Kidney (tissue), 14 donors: ENCODE data around the gene REEP2. TPM values are rescaled to one million over a fixed set of nuclear protein-coding genes. Genes with fewer than 3 reads are reported as not detected.

Experiments used
- DNase-seq, 5 donors: peaks; one replicate each; pipeline ENCODE4 v3.0.0-alpha.2; 2013 to 2020
- FAIRE-seq: peaks from 2 replicates; lab custom pipeline; 2012; peaks lifted over from hg19 to GRCh38; lab: Jason Lieb, UNC
- H3K27ac ChIP-seq, 2 donors: one replicate each; pipeline ENCODE4 v1.7.0; 2013; ENCODE audit warnings: low read depth in 2 of 2, low read length in 2 of 2, inconsistent platforms in 1 of 2
- H3K27me3 ChIP-seq: one replicate; pipeline ENCODE4 v1.7.1; 2013; ENCODE audit warnings: low read length, inconsistent platforms; ENCODE audit not compliant: control insufficient read depth, insufficient read depth
- H3K36me3 ChIP-seq, 3 donors: one replicate each; pipeline versions ENCODE4 v1.7.0 to v1.7.1; 2013; ENCODE audit warnings: low read length in 3 of 3, control low read depth in 1 of 3, inconsistent platforms in 1 of 3; ENCODE audit not compliant: insufficient read depth in 3 of 3, control insufficient read depth in 2 of 3
- H3K4me1 ChIP-seq, 3 donors: one replicate each; pipeline versions ENCODE4 v1.7.0 to v1.7.1; 2013; ENCODE audit warnings: low read length in 3 of 3, inconsistent platforms in 1 of 3, low read depth in 1 of 3; ENCODE audit not compliant: control insufficient read depth in 2 of 3, insufficient read depth in 2 of 3
- H3K4me3 ChIP-seq, 3 donors: one replicate each; pipeline versions ENCODE4 v1.7.0 to v1.8.1; 2013; ENCODE audit warnings: low read length in 3 of 3, control low read depth in 1 of 3, inconsistent platforms in 1 of 3
- H3K9ac ChIP-seq, 3 donors: one replicate each; pipeline versions ENCODE4 v1.7.0 to v1.7.1; 2013; ENCODE audit warnings: low read length in 3 of 3, control low read depth in 1 of 3, inconsistent platforms in 1 of 3
- H3K9me3 ChIP-seq, 3 donors: one replicate each; pipeline versions ENCODE4 v1.7.0 to v1.7.1; 2013; ENCODE audit warnings: low read length in 3 of 3, control low read depth in 1 of 3, inconsistent platforms in 1 of 3; ENCODE audit not compliant: control insufficient read depth in 2 of 3, insufficient read depth in 1 of 3
- CTCF ChIP-seq: IDR thresholded peaks from 3 replicates; pipeline ENCODE4 v1.5.1; 2012; ENCODE audit warnings: mild to moderate bottlenecking, moderate library complexity, borderline replicate concordance; ENCODE audit not compliant: insufficient read depth; ENCODE audit errors: extremely low read depth
- intact Hi-C: fragments of 100-400 bp; cut with DNase I; formaldehyde crosslinking; loops from one replicate; pipeline ENCODE4 v1.11.1; 2022
- polyA plus RNA-seq: library from polyadenylated mRNA; stranded (reverse); fragments of 350-450 nt; fragmentation: Illumina TruSeq; extraction: RNeasy Lipid Tissue Mini Kit (QIAGEN cat#74804); gene quantifications from one replicate; pipeline ENCODE4 v1.2.3, GENCODE V29; 2014; ENCODE audit warnings: low read depth, low replicate concordance; ENCODE audit not compliant: insufficient read depth
- total RNA-seq: library from RNA; stranded (reverse); fragmentation: NEBNext Ultra II Directional; extraction: Animal tissue kit (Norgen Biotek cat#: 25700); gene quantifications from one replicate; pipeline ENCODE4 v1.2.1, GENCODE V29; 2021
- donor health status: control.
- donor health status: control.
- donor health status: control.
- donor health status: control.
- donor health status: control.
- donor health status: DM: yes; HTN: yes; CAD: no.
- donor health status: Normal renal cell carcinoma (clear cell type).

REEP2 gene
- total and polyA plus RNA-seq, 2 donors from 2014 or later = 1.9 to 8.8 TPM

GRCh38 chr5:138391859-138392386 lies 46.9 kb upstream of the REEP2 start:
- no peak overlapping the region for H3K9ac ChIP-seq

GRCh38 chr5:138402640-138403039 lies 36.2 kb upstream of the REEP2 start:
- no peak overlapping the region for H3K9ac ChIP-seq
- no peaks in the 10 kb centered on the region for H3K27me3 ChIP-seq
- TF ChIP-seq CTCF = no peak
- DNase-seq (no peak), FAIRE-seq (no peak)
- intact Hi-C loops = no loop called here
- no peaks in the 10 kb centered on the region for H3K4me1 ChIP-seq
- H3K27ac ChIP-seq = no peak overlapping the region
- peaks cover 0 to 35% (median 19%) of the 10 kb centered on the region in 3 donors for H3K36me3 ChIP-seq
- no peaks in the 10 kb centered on the region for H3K9me3 ChIP-seq
- no peak overlapping the region for H3K4me3 ChIP-seq

More at GRCh38 chr5:138391859-138392386, 46.9 kb upstream of the REEP2 start:
- Histone ChIP-seq H3K4me1 (no peaks in the 10 kb centered on the region), H3K9me3 (no peaks in the 10 kb centered on the region), H3K27me3 (no peaks in the 10 kb centered on the region), H3K4me3 (no peak overlapping the region), H3K36me3 (peaks cover 3 to 41% (median 37%) of the 10 kb centered on the region in 3 donors), H3K27ac (no peak overlapping the region)
- intact Hi-C loops = no loop called here
- no peak for TF ChIP-seq CTCF
- DNase-seq = no peak
- no peak for FAIRE-seq

- Histone ChIP-seq H3K9me3 (no peaks in the 10 kb centered on the region), H3K36me3 (peaks cover 0 to 11% (median 0%) of the 10 kb centered on the region in 3 donors), H3K9ac (no peak overlapping the region), H3K4me3 (no peak overlapping the region), H3K27me3 (no peaks in the 10 kb centered on the region), H3K27ac (no peak overlapping the region), H3K4me1 (no peaks in the 10 kb centered on the region)
- DNase-seq = no peak
- intact Hi-C loops = no loop called here
- TF ChIP-seq CTCF = no peak
- no peak for FAIRE-seq
These were observed 30.8 kb upstream of the REEP2 start for GRCh38 chr5:138408023-138408422.
